K562 (cell line): Measurements from ENCODE around the gene RRAS. TPM values are rescaled to one million over a fixed set of nuclear protein-coding genes. Genes with fewer than 3 reads are reported as not detected.

Experiments
- ATAC-seq: fragments of 200-7000 bp; cut with Tn5 transposase; 3 replicates; pipeline ENCODE4 v1.9.1; 2020; ENCODE audit warnings: moderate library complexity
- BruUV-seq: library from RNA; stranded (reverse); fragments of 400-500 nt; replicated peaks from 2 replicates; lab custom pipeline; 2021; lab: Mats Ljungman, UMichigan
- CTCF ChIA-PET: fragments of 300-600 bp; formaldehyde crosslinking; extraction: SDS; loops from one replicate; lab custom pipeline; 2021; ENCODE audit warnings: low intra/inter-chr PET ratio; lab: Yijun Ruan, JAX
- POLR2A ChIA-PET: fragments of 300-600, 350-650 bp; sonication (Branson Sonifier 250); formaldehyde crosslinking; extraction: SDS; loops from one replicate; lab custom pipeline; 2021; ENCODE audit warnings: antibody characterized with exemption, inconsistent platforms; lab: Yijun Ruan, JAX
- DNase-seq, 4 experiments: peaks; one replicate each; pipeline versions ENCODE4 v3.0.0 to v3.0.0-alpha.2; 2011 to 2018; ENCODE audit warnings: low spot score in 3 of 4, mixed read lengths in 3 of 4; ENCODE audit errors: extremely low read depth in 1 of 4
- FAIRE-seq: peaks from 2 replicates; lab custom pipeline; 2011; peaks lifted over from hg19 to GRCh38; lab: Jason Lieb, UNC
- H2AFZ ChIP-seq: 2 replicates; pipeline ENCODE4 v1.6.0; 2011; ENCODE audit warnings: low read depth, low read length, control low read depth, inconsistent platforms
- H3K27ac ChIP-seq: fragments of 200-600 bp; 3 replicates; pipeline ENCODE4 v1.8.0; 2011; ENCODE audit warnings: low read depth, mild to moderate bottlenecking, control low read depth, inconsistent platforms, low read length, moderate library complexity, mixed read lengths; ENCODE audit errors: extremely low read depth
- H3K27me3 ChIP-seq, 2 experiments: fragments of 300-600 bp in 1 of 2; 2 replicates in 1 of 2; 3 replicates in 1 of 2; pipeline versions ENCODE4 v1.6.0 to v1.8.0; 2011; ENCODE audit warnings: inconsistent platforms in 2 of 2, low read length in 2 of 2, mild to moderate bottlenecking in 1 of 2, mixed read lengths in 1 of 2, moderate library complexity in 1 of 2; ENCODE audit not compliant: control insufficient read depth in 2 of 2, insufficient read depth in 2 of 2
- H3K36me3 ChIP-seq: fragments of 300-600 bp; 3 replicates; pipeline ENCODE4 v1.8.0; 2011; ENCODE audit warnings: mild to moderate bottlenecking, low read length, inconsistent platforms; ENCODE audit not compliant: control insufficient read depth, insufficient read depth
- H3K4me1 ChIP-seq, 2 experiments: fragments of 200-600 bp in 1 of 2; replicated peaks in 1 of 2; 2 replicates in 1 of 2; 3 replicates in 1 of 2; pipeline versions ENCODE4 v1.5.1 to v1.8.0; 2011; ENCODE audit warnings: inconsistent platforms in 2 of 2, low read length in 2 of 2, mild to moderate bottlenecking in 1 of 2, mixed read lengths in 1 of 2, moderate library complexity in 1 of 2; ENCODE audit not compliant: control insufficient read depth in 2 of 2, insufficient read depth in 2 of 2
- H3K4me2 ChIP-seq: 2 replicates; pipeline ENCODE4 v1.6.1; 2011; ENCODE audit warnings: low read length, control low read depth, inconsistent platforms, mixed read lengths; ENCODE audit not compliant: insufficient read depth
- H3K4me3 ChIP-seq: fragments of 200-600 bp; sonication (generic), shearing (Covaris generic); 2 replicates; pipeline ENCODE4 v1.5.1; 2016; ENCODE audit warnings: control low read depth, inconsistent platforms
- H3K79me2 ChIP-seq: fragments of 200-600 bp; 3 replicates; pipeline ENCODE4 v1.8.0; 2011; ENCODE audit warnings: low read length, inconsistent platforms; ENCODE audit not compliant: control insufficient read depth, insufficient read depth
- H3K9ac ChIP-seq, 2 experiments: 2 replicates each; pipeline versions ENCODE4 v1.6.0 to v1.6.1; 2011; ENCODE audit warnings: low read depth in 2 of 2, low read length in 2 of 2, control low read depth in 1 of 2, inconsistent platforms in 1 of 2, mild to moderate bottlenecking in 1 of 2, mixed read lengths in 1 of 2; ENCODE audit not compliant: insufficient read depth in 1 of 2
- H3K9me1 ChIP-seq: one replicate; pipeline ENCODE4 v1.6.0; 2011; ENCODE audit warnings: inconsistent platforms, mild to moderate bottlenecking, low read length, moderate library complexity; ENCODE audit not compliant: control insufficient read depth, insufficient read depth
- H3K9me3 ChIP-seq: replicated peaks from 2 replicates; pipeline ENCODE4 v1.5.1; 2011; ENCODE audit warnings: low read depth, low read length, inconsistent platforms; ENCODE audit not compliant: control insufficient read depth, insufficient read depth
- H4K20me1 ChIP-seq: replicated peaks from 2 replicates; pipeline ENCODE4 v1.6.1; 2011; ENCODE audit warnings: low read length, inconsistent platforms, mixed read lengths; ENCODE audit not compliant: control insufficient read depth, insufficient read depth
- KDM2B ChIP-seq: fragments of 250-450 bp; sonication (Bioruptor Pico); IDR thresholded peaks from 2 replicates; pipeline ENCODE4 v1.8.0; 2021; ENCODE audit warnings: mild to moderate bottlenecking, moderate library complexity
- POLR2G ChIP-seq: fragments of 200-400 bp; formaldehyde crosslinking; IDR thresholded peaks from 2 replicates; pipeline ENCODE4 v1.6.1; 2017; ENCODE audit warnings: low read depth, mild to moderate bottlenecking, antibody characterized with exemption, low read length, moderate library complexity
- TOE1 ChIP-seq, 2 experiments: fragments of 450-650 bp in 1 of 2; sonication (generic) in 1 of 2; formaldehyde crosslinking in 1 of 2; IDR thresholded peaks; 2 replicates each; pipeline versions ENCODE4 v1.7.1 to v1.8.0; 2016 to 2022; ENCODE audit warnings: borderline replicate concordance in 2 of 2, mild to moderate bottlenecking in 2 of 2, antibody characterized with exemption in 1 of 2, inconsistent platforms in 1 of 2, low read depth in 1 of 2, missing genetic modification reagents in 1 of 2, moderate library complexity in 1 of 2
- WGBS: fragments of 100-300 bp; shearing (Covaris generic); methylation state at CpG from one replicate; pipeline ENCODE4 v1.1.6; 2016; ENCODE audit warnings: low coverage, mixed read lengths; ENCODE audit not compliant: insufficient coverage; ENCODE audit errors: missing lambda C conversion rate; 5-methylcytosine and 5-hydroxymethylcytosine counted together
- in situ Hi-C: fragments of 300-500 bp; cut with MboI; formaldehyde crosslinking; loops from 4 replicates; pipeline ENCODE4 v1.15.0; 2018; ENCODE audit warnings: inconsistent platforms, mixed read lengths
- intact Hi-C: fragments of 100-400 bp; cut with micrococcal nuclease; formaldehyde crosslinking; loops from 2 replicates; pipeline ENCODE4 v1.14.2; 2022
- polyA plus RNA-seq, 8 experiments: library from polyadenylated mRNA; depleted of rRNA in 4 of 8; stranded (reverse) in 5 of 8; unstranded in 3 of 8; fragments of >200 nt; fragmentation: Nextera tagmentation in 2 of 8; fragmentation: Illumina TruSeq in 1 of 8; extraction: Ambion mirVana in 2 of 8; extraction: Trizol in 1 of 8; gene quantifications; 2 replicates each; pipeline versions ENCODE4 v1.2.1 to v1.2.3, GENCODE V29; 2011 to 2014; ENCODE audit warnings: inconsistent platforms in 1 of 8, missing spikeins in 1 of 8
- total RNA-seq, 7 experiments: library from RNA; depleted of rRNA in 6 of 7; stranded (reverse); fragments of >200 nt in 6 of 7; fragmentation: Illumina TruSeq in 2 of 7; extraction: Trizol in 2 of 7; gene quantifications; 2 replicates each; pipeline versions ENCODE4 v1.2.1 to v1.2.3, GENCODE V29; 2011 to 2021; ENCODE audit warnings: low replicate concordance in 1 of 7

Gene RRAS
- total and polyA plus RNA-seq, 9 of the 15 experiments (the other 6 are each of a cell fraction or from before 2014, with no cell fraction given) = 0.70 to 17.3 (median 8.2) TPM

- Histone ChIP-seq H4K20me1 (no peaks in the 10 kb centered on the region), H3K27me3 (no peaks in the 10 kb centered on the region), H2AFZ (no peak overlapping the region), H3K9ac (peak overlapping the region in 1 of 2 experiments; percentile 64; a peak in 2 of 4 replicates), H3K27ac (no peak overlapping the region), H3K4me3 (no peak overlapping the region)
- in situ Hi-C loops (no loop called here), intact Hi-C loops (no loop called here)
- FAIRE-seq = no peak
- WGBS = 86% methylated on average over 10 of the region's 27 CpGs
- POLR2A ChIA-PET = interaction anchor here (0.7 kb wide), 1 partner anchor 156 kb away, joined by 4 read pairs; no protein-coding TSS in a partner anchor
- CTCF ChIA-PET = no interaction called here
- TF ChIP-seq TOE1 (IDR thresholded peaks at IDR 0.05; ENCODE audit: borderline replicate concordance) (no peak), TOE1 (CRISPR knock-in tag; IDR thresholded peaks at IDR 0.05; ENCODE audit: borderline replicate concordance, low read depth) (no peak), POLR2G (0 out of 2 replicates have a peak, but pooled peaks have one; percentile 16), KDM2B (no peak)
- TF ChIP-seq, all 486 proteins: peak for 1
- Histone ChIP-seq H3K4me2 (no peak overlapping the region), H3K4me1 (peaks cover 0 to 13% of the 10 kb centered on the region in 2 experiments; a peak in 2 of 5 replicates), H3K9me1 (no peaks in the 10 kb centered on the region), H3K9me3 (no peaks in the 10 kb centered on the region), H3K79me2 (no peaks in the 10 kb centered on the region), H3K36me3 (peaks cover 39% of the 10 kb centered on the region; the same call in 1 of the 3 replicates)
- BruUV-seq = no TSS peak
- DNase-seq = no peak
- ATAC-seq = peak; percentile 53; the same call in 2 of the 3 replicates
These were observed 14.7 kb downstream of the RRAS start for GRCh38 chr19:49624967-49625910.
